NAMALWA (cell line): ENCODE results near the gene MYL3.

Experiments
- DNase-seq: peaks from one replicate; pipeline ENCODE4 v3.0.0-alpha.2; 2015; ENCODE audit warnings: low spot score

The MYL3 gene

GRCh38 chr3:46883054-46883829, 20.0 kb upstream of the MYL3 start:
- DNase-seq, result no peak

GRCh38 chr3:46882377-46883053, 19.3 kb upstream of the MYL3 start:
- no peak for DNase-seq

GRCh38 chr3:46881596-46882376, 18.5 kb upstream of the MYL3 start:
- DNase-seq, result no peak

GRCh38 chr3:46880884-46881595, 17.8 kb upstream of the MYL3 start:
- DNase-seq, result no peak

- no peak for DNase-seq
These were observed 15.7 kb upstream of the MYL3 start for GRCh38 chr3:46878781-46879436.

GRCh38 chr3:46877406-46878125, 14.3 kb upstream of the MYL3 start, which contains the start of gene PTH1R:
TSS of gene PTH1R (plus strand) at chr3:46877721. CDS start at chr3:46883560, 5,839 bp downstream.
- no peak for DNase-seq

- DNase-seq, result no peak
These were observed 13.4 kb upstream of the MYL3 start for GRCh38 chr3:46876313-46877300.

- no peak for DNase-seq
These were observed 12.3 kb upstream of the MYL3 start for GRCh38 chr3:46875560-46875959.

GRCh38 chr3:46874430-46874829, 11.2 kb upstream of the MYL3 start:
- no peak for DNase-seq

GRCh38 chr3:46873521-46873920, 10.3 kb upstream of the MYL3 start:
- no peak for DNase-seq

GRCh38 chr3:46871222-46871621, 8.0 kb upstream of the MYL3 start:
- DNase-seq, result no peak

- no peak for DNase-seq
These were observed 7.4 kb upstream of the MYL3 start for GRCh38 chr3:46870651-46871050.

- DNase-seq, result no peak
These were observed 6.2 kb upstream of the MYL3 start for GRCh38 chr3:46869440-46869839.

- no peak for DNase-seq
These were observed 5.7 kb upstream of the MYL3 start for GRCh38 chr3:46868948-46869347.

- no peak for DNase-seq
These were observed 5.0 kb upstream of the MYL3 start for GRCh38 chr3:46868287-46868686.

GRCh38 chr3:46867550-46867898, 4.3 kb upstream of the MYL3 start:
- no peak for DNase-seq

GRCh38 chr3:46866720-46867549, 3.7 kb upstream of the MYL3 start:
- DNase-seq, result peak; percentile 56

- DNase-seq, result no peak
These were observed 2.9 kb upstream of the MYL3 start for GRCh38 chr3:46866032-46866595.

GRCh38 chr3:46865546-46865945, 2.3 kb upstream of the MYL3 start:
- no peak for DNase-seq
